Stimulated activated CD4-positive, alpha-beta T cell treated with anti-CD3 and anti-CD28 coated beads, Interleukin-15, amount 100 ng/mL, for 1 hour (primary cell): ENCODE measurements around the gene CERS1.

Source experiments
- DNase-seq, 2 donors: peaks; one replicate each; pipeline ENCODE4 v3.0.0-alpha.2; 2020; ENCODE audit warnings: low read depth in 1 of 2, low spot score in 1 of 2

Gene CERS1

DNA sequence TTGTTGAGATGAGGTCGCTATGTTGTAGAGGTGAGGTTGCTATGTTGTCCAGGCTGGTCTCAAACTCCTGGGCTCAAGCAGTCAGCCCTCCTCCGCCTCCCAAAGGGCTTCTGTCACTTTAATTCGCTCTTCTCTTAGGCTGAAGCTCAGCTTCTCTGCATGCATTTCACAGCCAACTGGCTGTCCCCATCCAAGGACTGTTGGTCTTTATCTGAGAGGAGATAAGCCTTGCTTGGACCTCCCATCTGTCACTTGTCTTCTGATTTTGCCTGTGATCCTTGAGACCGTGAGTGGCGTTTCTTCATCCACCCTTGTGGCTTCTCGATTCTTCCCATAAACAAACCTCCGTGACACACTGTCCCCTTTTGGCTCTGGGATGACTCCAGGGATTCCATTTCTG, 24.4 kb downstream of the CERS1 start:
- DNase-seq, result no peak

DNA sequence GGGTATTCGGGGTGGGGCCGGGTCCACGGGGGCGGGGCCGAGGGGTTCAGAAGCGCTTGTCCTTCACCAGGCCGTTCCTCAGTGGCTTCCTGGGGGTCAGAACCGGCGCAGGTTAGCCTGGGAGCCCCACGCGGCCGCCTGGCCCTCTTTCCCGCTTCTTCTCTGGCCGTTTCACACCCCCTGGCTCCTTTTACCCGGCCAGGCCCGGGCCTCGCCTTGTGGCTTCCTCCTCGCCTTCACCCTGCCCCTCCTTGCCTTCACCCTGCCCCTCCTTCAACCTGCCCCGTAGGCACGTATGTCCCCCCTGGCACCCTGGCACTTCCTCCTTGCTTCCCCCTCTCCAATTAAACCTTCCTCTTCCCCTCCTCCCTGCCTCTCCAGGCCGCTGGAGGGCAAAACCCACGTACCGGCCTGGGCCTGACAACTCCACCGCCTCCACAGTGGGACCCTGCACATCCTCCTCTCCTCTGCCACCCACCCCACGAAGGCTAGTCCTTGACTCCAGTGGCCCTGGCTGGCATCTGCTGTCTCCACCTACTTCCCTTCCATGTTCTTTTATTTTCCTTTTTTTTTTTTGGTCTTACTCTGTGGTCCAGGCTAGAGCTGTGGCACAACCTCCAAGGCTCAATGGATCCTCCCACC, 25.3 kb downstream of the CERS1 start:
- no peak for DNase-seq

DNA sequence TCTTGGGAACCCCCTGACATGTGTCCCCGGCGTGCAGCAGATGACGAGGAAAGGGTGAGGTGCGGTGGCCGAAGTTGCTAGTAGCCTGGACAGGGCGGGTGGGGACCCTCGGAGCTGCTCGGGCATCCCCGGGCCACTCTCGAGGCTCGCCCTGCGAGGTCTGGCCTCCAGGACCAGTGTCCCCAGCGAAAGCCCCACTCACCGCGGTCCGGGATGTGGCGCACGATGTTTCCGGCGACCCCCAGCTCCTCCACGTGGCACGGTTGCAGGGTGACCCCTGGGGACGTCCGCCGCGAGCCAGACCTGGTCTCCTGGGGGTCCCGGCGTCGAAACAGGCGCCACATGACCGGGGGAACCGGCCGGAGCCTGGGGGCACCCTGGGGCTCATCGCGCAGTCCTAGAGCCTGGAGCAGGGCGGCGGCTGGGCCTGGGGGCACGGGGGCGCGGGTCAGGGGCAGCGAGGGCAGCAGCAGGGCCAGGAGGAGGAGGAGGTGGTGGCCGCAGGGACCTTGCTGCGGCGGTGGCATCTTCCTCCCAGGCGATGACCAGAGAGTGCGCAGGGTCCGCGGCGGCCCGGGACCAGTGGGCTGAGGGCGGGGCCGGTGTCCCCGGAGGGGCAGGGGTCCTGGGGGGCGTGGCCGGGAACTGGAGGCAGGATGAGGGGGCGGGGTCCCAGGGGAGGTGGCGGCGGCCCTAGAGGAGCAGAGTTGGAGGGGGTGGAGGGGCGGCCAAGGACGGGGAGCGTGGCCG, 26.0 kb downstream of the CERS1 start:
- DNase-seq, result no peak

DNA sequence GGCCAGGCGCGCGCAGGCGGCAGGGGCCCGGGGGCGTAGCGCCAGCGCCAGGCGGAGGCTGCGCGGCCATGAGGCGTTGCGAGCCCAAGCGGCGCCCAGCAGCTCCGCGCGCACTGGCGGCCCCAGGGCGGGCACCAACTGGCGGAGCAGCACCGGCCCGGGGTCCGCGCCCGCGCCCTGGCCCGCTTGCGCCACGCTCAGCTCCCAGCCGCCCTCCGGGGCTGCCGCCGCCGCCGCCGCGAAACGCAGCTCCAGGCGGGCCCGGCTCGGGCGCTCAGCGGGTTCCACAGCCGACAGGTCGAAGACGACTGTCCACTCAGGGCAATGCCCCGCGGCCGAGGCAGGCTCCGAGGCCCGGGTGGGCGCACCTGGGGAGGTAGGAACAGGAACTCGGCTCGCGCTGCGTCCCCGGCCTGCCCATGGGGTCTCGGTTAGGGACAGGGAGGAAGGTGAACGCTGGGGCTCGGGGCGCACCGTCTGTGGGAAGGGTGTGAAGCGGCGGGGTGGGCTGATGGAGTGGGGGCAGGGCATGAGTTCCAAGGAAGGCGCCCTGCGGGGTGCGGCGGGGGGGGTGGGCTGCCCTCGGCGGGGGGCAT, 26.8 kb downstream of the CERS1 start:
- DNase-seq, result no peak

DNA sequence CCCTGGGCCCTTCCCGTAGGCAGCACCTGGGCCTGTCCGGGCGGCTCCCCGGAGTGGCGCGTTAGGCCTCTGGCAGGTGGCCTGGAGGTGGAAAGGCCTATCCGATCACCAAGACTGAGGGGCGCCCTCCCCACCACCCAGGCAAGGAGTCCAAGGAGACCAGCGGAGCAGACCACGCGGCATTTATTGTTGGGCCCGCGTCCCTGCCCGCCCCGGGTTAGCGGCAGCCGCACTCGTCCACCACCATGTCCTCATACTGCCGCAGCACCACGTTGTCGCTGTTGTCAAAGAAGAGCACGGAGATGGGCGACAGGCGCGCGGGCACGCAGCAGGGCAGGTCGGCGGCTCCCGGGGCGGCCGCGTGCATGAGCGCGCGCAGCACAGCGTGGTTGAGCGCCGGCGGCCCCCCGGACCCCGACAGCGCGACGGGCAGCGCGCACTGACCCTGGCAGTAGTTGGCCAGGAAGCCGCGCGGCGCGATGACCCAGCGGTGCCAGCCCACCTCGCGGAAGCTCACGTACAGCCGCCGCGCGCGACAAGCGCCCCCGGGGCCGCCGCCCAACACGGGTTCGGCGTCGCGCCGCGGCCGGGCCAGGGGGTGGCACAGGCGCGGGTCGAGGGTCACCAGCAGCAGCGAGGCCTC, 27.5 kb downstream of the CERS1 start:
- DNase-seq, result no peak

DNA sequence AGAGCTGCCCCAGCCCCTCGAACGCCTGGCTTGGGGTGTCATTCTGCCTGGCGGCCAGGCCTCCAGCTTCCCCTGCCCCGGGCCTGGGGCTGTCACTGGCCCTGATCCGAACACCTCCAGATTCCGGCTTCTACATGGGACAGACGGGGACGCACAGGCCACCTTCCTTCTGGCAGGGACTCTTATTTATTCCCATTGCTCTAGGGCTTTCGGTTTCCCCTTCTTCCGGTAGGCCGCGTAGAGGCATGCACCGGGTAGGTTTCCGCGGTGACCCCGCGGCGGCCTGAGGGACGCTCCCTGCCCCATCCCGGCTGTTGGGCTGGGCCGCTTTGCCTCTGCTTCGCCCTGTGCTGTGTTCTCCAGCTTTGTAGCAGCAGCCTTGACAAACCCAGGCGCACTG, 28.2 kb downstream of the CERS1 start:
- no peak for DNase-seq

DNA sequence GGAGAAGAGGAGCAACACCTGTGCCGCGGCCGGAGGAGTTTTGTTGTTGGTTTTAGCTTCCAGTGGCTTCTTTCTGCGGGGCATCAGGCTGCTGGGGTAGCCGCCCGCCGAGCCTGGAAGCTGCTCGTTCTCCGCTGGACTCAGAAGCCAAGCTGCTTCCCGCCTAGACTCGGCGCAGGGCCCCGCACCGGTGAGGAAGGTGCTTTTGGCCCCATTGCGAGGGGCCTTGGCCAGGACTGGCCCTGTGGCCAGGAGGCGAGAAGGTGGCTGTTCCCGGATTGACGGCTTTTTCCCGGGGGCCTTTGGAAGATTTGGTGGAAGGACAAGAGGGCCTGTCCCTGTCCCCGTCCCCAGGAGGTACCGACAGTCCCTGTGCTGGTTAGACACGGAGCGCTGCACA, 28.8 kb downstream of the CERS1 start:
- no peak for DNase-seq

DNA sequence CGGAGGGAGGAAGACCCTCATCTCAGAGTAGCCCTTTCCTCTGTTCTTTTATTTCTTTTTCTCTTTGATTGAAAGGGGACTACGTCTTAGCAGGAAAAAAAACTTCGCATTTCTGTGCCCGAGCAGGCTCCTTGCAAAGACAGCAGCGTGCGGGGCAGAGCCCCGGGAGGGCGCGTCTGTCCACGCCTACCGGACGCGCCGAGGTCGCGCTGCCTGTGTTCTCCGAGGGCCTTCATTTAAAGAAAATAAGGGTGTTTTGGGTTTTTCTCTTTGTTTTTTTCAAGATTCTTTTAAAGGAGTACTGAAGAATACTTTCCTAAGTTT, 29.2 kb downstream of the CERS1 start:
- no peak for DNase-seq

DNA sequence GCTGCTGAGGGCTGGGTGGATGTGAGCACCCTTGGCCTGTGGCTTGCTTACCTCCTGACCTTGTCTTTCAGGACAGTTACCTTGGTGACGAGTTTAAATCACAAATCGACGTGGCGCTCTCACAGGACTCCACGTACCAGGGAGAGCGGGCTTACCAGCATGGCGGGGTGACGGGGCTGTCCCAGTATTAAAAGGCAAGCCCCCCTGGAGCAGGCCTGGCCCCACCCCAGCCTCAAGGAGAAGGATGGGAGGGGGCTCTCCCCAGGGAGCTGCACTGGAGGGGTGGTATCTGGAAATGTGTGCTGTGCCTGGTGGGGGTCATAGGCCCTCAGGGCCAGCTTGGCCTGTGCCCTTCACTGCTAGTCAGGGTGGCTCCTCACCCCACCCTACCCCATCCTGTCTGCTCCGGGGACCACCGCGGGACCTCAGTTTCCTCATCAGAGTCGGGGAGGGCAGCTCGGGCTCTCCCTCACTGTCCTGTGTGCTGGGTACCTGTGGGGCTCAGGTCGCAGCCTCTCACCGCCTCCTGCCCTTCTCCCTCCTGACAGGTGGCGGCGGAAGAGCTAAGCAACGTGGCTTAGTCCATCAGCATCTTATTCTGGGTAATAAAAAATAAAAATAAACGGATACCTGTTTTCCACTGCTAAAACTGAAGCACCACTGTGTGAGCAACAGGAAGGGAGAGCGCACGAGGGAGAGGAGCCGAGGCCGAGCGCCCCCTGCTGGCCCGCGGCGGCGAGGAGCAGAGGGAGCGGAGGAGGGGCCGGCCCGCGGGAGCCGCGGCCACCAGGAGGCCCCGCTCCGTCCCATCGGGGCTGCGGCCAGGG, 29.8 kb downstream of the CERS1 start:
- DNase-seq, result peak; percentile 39 to 57

DNA sequence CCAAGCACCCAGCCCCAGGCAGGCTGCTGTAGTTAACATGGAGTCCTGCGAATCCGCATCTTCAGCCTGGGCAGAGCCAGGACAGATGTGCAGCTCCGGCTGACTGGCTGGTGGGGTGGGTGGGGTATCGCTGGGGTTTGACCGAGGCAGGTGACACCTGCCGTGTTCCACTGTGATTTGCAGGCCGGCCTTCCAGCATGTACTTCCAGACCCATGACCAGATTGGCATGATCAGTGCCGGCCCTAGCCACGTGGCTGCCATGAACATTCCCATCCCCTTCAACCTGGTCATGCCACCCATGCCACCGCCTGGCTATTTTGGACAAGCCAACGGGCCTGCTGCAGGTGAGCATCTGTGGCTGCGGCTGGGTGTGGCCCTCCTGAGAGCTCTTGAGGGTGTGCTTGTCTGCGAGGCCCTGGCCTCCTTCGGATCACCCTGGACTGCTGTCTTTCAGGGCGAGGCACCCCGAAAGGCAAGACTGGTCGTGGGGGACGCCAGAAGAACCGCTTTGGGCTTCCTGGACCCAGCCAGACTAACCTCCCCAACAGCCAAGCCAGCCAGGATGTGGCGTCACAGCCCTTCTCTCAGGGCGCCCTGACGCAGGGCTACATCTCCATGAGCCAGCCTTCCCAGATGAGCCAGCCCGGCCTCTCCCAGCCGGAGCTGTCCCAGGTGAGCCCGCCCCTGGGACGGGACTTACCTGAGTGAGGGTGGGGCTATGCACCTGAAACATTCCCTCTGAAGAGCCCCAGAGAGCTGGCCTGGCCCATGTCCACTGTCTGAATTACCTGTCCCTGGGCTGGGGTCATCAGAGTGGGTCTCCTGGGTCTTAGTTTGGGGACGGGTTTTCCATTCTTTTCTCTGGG, 30.6 kb downstream of the CERS1 start:
- DNase-seq, result no peak

DNA sequence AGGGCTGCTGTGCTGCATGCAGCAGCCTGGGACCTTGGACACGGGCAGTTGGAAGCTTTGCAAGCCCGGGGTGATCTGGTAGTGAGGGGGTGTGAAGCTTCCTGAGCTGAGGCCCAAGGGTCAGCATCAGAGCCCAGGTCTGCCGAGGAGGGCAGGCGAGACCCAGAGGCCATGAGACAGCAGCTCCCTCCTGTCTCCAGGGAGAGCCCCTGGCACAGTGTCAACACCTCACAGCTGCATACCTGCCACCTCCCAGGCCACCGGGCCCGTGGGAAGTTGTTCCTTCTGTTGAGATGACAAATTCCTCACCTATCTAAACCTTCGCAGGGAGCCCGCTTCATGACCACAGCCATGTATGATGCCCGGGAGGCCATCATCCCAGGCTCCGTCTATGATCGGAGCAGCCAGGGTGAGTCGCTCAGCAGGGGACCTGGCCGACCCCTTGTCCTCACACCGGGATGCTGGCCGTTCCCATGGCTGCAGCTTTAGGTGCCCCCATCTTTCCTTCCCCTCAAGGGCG, 32.1 kb downstream of the CERS1 start:
- no peak for DNase-seq

DNA sequence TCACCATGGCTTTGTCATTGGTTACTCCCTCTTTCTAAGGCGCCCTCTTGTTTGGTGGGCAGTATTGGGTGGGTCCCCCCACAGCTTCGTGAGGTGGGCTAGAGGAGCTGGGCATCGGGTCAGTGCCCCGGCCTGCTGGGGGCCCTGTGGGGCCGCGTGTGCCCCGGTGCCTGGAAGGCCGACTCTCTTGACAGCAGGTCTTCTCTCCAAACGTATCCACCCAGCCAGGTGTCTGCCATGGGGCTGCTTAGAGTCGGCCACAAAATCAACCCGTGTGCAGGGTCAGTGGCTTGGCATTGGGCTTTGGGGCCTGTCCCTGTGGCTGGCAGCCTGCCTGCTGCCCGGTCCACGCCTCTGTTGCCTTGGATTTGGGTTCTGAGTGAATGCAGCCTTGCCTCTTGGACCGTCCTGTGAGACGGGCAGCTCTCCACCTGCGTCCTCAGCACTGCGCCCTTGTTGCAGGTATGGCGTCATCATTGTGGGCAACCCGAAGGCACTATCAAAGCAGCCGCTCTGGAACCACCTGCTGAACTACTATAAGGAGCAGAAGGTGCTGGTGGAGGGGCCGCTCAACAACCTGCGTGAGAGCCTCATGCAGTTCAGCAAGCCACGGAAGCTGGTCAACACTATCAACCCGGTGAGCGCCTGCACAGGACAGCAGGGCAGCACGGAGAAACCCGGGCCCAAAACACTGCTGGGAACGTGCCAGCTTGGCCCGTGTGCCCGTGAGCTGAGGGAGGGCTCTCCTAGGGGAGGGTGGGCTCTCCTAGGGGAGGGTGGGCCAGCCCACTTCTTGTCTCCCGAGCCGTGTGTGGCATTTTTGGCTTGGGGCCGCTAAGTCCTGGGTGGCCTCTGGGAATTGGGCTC, 32.7 kb downstream of the CERS1 start:
- DNase-seq, result no peak

DNA sequence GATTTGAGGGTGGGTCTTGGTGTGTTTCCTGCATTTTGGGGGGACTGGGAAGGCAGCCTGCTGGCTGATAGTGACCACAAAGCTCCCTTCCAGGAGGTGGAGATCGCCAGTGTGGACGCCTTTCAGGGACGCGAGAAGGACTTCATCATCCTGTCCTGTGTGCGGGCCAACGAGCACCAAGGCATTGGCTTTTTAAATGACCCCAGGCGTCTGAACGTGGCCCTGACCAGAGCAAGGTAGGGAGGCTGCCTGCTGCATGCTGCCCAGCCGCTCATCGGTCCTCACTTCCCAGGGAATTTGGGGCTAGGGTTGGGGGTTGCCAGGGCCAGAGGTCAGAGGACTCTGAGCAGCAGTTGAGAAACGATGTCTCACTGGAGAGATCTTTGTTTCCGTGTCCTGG, 34.0 kb downstream of the CERS1 start:
- no peak for DNase-seq

DNA sequence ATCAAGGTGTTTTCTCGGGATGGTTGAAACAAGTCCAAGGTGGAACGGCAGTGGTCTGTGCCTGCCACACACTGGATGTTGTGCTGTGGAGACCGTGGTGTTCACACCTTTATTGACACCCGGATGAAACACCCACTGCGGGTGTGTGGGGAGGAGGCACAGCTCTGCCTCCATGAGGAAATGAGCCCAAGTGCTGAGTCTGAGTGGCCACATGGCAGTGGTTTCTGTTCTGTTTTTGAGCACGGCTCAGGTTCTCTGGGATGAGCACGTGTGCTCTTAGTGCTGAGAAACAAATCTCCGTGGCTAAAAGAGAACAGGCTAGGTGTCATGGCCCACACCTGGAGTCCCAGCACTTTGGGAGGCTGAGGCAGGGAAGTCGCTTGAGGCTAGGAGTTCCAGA, 34.7 kb downstream of the CERS1 start:
- DNase-seq, result no peak

DNA sequence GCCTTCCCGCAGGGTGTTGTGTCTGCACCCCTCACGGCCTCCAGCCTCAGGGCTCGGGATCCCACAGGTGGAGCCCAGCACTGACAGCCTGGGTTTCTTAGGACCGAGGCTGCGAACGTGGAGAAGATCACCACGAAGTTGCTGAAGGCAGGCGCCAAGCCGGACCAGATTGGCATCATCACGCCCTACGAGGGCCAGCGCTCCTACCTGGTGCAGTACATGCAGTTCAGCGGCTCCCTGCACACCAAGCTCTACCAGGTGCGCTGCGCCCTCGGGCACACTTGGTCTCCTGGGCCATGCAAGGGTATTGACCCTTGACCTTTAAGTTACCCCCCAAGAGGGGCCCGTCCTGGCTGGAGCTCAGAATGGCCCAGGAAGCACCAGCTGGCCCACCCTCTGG, 35.2 kb downstream of the CERS1 start:
- no peak for DNase-seq

DNA sequence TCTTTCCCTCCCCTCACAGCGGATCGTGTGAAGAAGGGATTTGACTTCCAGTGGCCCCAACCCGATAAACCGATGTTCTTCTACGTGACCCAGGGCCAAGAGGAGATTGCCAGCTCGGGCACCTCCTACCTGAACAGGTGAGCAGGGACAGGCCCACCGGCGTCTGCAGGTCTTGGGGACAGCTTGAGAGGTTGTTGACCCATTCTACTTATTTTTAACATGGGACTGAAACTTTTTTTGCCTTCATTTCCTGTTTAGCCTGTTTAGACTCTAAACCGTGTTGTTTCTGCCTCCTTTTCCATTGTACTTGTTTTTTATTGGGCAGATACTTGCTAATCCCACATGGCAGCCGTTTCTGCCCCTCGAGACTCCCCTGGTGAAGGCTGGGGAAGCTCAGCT, 35.7 kb downstream of the CERS1 start:
- no peak for DNase-seq

DNA sequence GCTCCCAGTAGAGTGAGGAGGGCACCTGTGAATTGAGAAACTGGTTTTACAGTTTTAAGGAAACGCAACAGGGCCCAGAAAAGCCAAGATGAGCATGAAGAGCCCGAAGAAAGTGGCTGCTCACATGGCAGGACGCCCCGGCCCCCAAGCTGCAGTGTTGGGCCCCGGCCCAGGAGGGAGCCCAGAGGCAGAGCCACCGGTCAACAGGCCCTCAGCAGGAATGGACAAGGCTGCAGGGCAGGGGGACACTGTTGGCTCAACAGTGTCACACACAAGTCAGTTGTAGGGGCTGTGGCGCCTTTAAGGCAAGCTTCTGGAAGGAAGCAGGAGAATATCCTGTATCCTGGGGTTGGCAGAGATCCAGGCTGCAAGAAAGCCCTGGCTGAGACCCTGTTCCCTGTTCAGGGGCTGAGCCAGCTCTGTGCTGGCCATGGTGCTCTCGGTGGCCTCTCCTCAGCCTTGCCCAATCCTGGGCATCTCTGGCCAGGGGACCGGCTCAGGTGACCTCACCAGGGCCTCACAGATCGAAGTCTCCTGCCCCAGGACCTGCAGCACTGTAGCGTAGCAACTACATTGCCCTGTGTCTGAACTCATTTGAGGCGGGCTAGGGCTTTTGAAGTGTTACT, 36.2 kb downstream of the CERS1 start:
- DNase-seq, result no peak

DNA sequence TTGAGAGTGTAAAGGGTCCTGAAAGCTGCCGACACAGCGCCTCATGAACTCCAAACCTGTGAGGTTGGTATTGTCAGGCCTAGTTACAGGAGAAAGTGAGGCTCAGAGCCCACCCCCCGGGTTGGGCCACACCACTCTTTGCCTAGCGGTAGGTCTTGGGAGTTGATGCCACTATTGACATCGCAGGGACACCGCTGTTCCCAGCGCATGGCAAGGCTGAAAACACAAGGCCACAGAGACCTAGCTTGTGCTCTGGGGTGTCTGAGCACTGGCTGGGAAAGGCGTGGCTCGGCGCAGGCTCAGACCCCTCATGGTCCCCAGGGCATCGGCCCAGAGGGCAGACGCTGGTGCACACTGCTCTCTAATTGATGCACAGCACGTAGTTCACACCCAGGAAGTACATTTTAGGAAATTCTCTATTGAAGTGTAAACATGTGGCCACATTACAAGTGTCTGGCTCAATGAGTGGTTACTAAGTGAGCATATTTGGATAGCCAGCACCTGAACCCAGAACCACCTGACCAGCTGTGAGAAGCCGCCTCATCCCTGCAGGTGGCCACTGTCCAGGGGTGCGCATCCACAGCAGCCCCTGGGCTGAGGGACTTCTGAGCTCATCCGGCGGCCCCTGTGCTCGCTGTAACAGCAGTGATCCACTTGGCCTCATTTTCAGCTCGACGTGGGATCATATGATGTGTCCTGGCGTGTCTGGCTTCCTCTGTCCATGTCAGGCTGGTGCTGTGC, 36.9 kb downstream of the CERS1 start:
- no peak for DNase-seq
